ENCODE results near the gene LCA5. TPM values are rescaled to one million over a fixed set of nuclear protein-coding genes. Genes with fewer than 3 reads are reported as not detected.

Gene LCA5
- total RNA-seq, 2 experiments from 2014 or later, result not detected

DNA sequence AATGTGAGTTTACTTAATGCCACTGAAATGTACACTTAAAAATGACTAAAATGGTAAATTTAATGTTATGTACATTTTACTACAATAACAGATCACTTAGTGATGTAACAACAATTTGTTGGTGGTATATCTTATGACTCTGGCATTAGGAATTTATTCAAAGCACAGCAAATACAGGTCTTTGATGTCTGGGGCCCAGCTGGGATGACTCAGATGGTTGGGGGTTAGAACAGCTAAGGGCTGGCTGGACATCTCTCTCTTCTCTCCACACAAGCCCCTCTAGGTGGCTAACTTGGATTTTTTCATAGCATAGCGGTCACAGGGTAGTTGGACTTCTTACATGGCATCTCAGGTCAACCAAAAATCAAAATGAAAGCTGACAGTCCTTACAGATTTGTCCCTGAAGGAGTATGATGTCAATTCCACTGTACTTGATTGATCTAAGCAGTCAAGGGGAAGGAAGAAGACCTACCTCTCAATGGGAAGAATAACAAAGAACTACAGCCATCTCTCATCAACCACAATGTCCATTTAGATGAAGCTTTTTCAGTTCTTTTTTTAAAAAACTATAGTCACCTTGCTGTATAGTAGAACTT lies 37.5 kb upstream of the LCA5 start:
- no peaks in the 10 kb centered on the region for H3K27me3 Mint-ChIP-seq
- DNase-seq (no peak), ATAC-seq (ENCODE audit: poor library complexity) (no peak)
- intact Hi-C loops (cut with DNase I, micrococcal nuclease), result loop anchor here (5.0 kb wide), 2 partner anchors 98 to 238 kb away; no protein-coding TSS in a partner anchor
- Histone ChIP-seq H3K4me1 (ENCODE audit: insufficient read depth, low read length) (no peaks in the 10 kb centered on the region), H3K9me3 (ENCODE audit: control insufficient read depth in 1 of 2, insufficient read depth in 1 of 2, low read length in 2 of 2) (no peaks in the 10 kb centered on the region), H3K27ac (ENCODE audit: low read depth in 1 of 2, low read length in 2 of 2) (no peak overlapping the region), H3K27me3 (ENCODE audit: control insufficient read depth in 1 of 2, insufficient read depth in 2 of 2, low read length in 2 of 2) (no peaks in the 10 kb centered on the region), H3K4me3 (ENCODE audit: low read length) (no peak overlapping the region), H3K36me3 (ENCODE audit: insufficient read depth, low read length) (no peaks in the 10 kb centered on the region)
- no peak overlapping the region for H3K4me3 Mint-ChIP-seq
- TF ChIP-seq, protein P1, sequence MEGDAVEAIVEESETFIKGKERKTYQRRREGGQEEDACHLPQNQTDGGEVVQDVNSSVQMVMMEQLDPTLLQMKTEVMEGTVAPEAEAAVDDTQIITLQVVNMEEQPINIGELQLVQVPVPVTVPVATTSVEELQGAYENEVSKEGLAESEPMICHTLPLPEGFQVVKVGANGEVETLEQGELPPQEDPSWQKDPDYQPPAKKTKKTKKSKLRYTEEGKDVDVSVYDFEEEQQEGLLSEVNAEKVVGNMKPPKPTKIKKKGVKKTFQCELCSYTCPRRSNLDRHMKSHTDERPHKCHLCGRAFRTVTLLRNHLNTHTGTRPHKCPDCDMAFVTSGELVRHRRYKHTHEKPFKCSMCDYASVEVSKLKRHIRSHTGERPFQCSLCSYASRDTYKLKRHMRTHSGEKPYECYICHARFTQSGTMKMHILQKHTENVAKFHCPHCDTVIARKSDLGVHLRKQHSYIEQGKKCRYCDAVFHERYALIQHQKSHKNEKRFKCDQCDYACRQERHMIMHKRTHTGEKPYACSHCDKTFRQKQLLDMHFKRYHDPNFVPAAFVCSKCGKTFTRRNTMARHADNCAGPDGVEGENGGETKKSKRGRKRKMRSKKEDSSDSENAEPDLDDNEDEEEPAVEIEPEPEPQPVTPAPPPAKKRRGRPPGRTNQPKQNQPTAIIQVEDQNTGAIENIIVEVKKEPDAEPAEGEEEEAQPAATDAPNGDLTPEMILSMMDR (IDR thresholded peaks at IDR 0.05), result no peak
- H3K36me3 Mint-ChIP-seq (ENCODE audit: low read depth), result no peaks in the 10 kb centered on the region
- no peaks in the 10 kb centered on the region for H3K9me3 Mint-ChIP-seq
- H3K27ac Mint-ChIP-seq, result no peak overlapping the region
- peaks cover 5% of the 10 kb centered on the region for H3K4me1 Mint-ChIP-seq (ENCODE audit: low read depth)
- CTCF ChIA-PET, result no interaction called here
- POLR2A ChIA-PET, result no interaction called here

GRCh38 chr6:79574174-79574573 lies 36.9 kb upstream of the LCA5 start:
- intact Hi-C loops (cut with DNase I, micrococcal nuclease), result loop anchor here (5.0 kb wide), 2 partner anchors 98 to 238 kb away; no protein-coding TSS in a partner anchor
- Histone ChIP-seq H3K4me1 (ENCODE audit: insufficient read depth, low read length) (no peaks in the 10 kb centered on the region), H3K27ac (ENCODE audit: low read depth in 1 of 2, low read length in 2 of 2) (no peak overlapping the region), H3K4me3 (ENCODE audit: low read length) (no peak overlapping the region), H3K36me3 (ENCODE audit: insufficient read depth, low read length) (no peaks in the 10 kb centered on the region), H3K27me3 (ENCODE audit: control insufficient read depth in 1 of 2, insufficient read depth in 2 of 2, low read length in 2 of 2) (no peaks in the 10 kb centered on the region), H3K9me3 (ENCODE audit: control insufficient read depth in 1 of 2, insufficient read depth in 1 of 2, low read length in 2 of 2) (no peaks in the 10 kb centered on the region)
- Mint-ChIP-seq H3K4me1 (ENCODE audit: low read depth) (peaks cover 5% of the 10 kb centered on the region), H3K4me3 (no peak overlapping the region), H3K36me3 (ENCODE audit: low read depth) (no peaks in the 10 kb centered on the region), H3K9me3 (no peaks in the 10 kb centered on the region), H3K27ac (no peak overlapping the region), H3K27me3 (no peaks in the 10 kb centered on the region)
- CTCF ChIA-PET, result no interaction called here
- DNase-seq (no peak), ATAC-seq (ENCODE audit: poor library complexity) (no peak)
- POLR2A ChIA-PET, result no interaction called here
- TF ChIP-seq, protein P1 (IDR thresholded peaks at IDR 0.05), result no peak

- H3K4me1 ChIP-seq (ENCODE audit: insufficient read depth, low read length), result no peaks in the 10 kb centered on the region
- H3K27me3 ChIP-seq (ENCODE audit: control insufficient read depth in 1 of 2, insufficient read depth in 2 of 2, low read length in 2 of 2), result no peaks in the 10 kb centered on the region
- no peak for DNase-seq
- Mint-ChIP-seq H3K36me3 (ENCODE audit: low read depth) (no peaks in the 10 kb centered on the region), H3K4me3 (no peak overlapping the region), H3K27ac (no peak overlapping the region), H3K4me1 (ENCODE audit: low read depth) (peaks cover 5% of the 10 kb centered on the region), H3K9me3 (no peaks in the 10 kb centered on the region), H3K27me3 (no peaks in the 10 kb centered on the region)
- intact Hi-C loops (cut with DNase I, micrococcal nuclease), result loop anchor here (2.0 to 5.0 kb wide), 3 partner anchors 101 to 244 kb away; no protein-coding TSS in a partner anchor
- CTCF ChIA-PET, result interaction anchor here (1.2 to 1.6 kb wide), 3 partner anchors 17 to 143 kb away, joined by 3 to 5 read pairs (median 3); no protein-coding TSS in a partner anchor
- no peaks in the 10 kb centered on the region for H3K9me3 ChIP-seq (ENCODE audit: control insufficient read depth in 1 of 2, insufficient read depth in 1 of 2, low read length in 2 of 2)
- no peaks in the 10 kb centered on the region for H3K36me3 ChIP-seq (ENCODE audit: insufficient read depth, low read length)
- no peak for ATAC-seq (ENCODE audit: poor library complexity)
- H3K4me3 ChIP-seq (ENCODE audit: low read length), result no peak overlapping the region
- TF ChIP-seq, protein P1 (IDR thresholded peaks at IDR 0.05), result peak; percentile 21
- POLR2A ChIA-PET, result interaction anchor here (0.5 to 2.0 kb wide), 3 partner anchors 31 to 115 kb away, joined by 3 to 9 read pairs (median 6); no protein-coding TSS in a partner anchor
- no peak overlapping the region for H3K27ac ChIP-seq (ENCODE audit: low read depth in 1 of 2, low read length in 2 of 2)
Measured at GRCh38 chr6:79571030-79571367, 33.8 kb upstream of the LCA5 start.

All from CD4-positive, alpha-beta T cell (primary cell).